ENCODE data around the gene KCNH4.
"Not testable (repeated sequence)": the region's sequence is repeated elsewhere in the genome, so short reads cannot be mapped to it uniquely, and the experiment has no call there.

KCNH4 gene

DNA sequence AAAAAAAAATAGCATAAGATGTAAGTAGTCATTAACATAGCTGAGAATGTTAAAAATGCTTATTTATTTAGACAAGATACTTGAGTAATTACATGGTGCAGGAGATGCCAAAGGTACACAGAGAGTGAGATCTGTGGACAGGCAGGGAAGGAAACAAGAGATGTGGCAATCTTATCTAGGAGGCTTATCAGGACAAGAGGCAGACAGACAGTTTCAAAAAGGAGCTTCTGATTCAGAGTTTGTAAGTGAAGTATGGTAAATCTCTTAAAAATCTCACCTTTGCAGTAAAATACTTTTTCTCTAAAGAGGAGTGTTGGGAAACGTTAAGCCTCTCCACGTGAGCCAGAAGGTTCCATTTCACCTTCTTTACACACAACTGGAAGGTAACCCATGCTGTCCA, 33.2 kb upstream of the KCNH4 start:
- no peak overlapping the region for H3K4me2 ChIP-seq (ENCODE audit: low read length)
- H3K9me2 ChIP-seq (replicated peaks; ENCODE audit: control insufficient read depth, low read length) = no peaks in the 10 kb centered on the region
- no peaks in the 10 kb centered on the region for H3K79me2 ChIP-seq (ENCODE audit: control insufficient read depth, low read length)
- peaks cover 61% of the 10 kb centered on the region for H3K36me3 ChIP-seq (ENCODE audit: control insufficient read depth, low read length)
- H3K9me3 ChIP-seq (ENCODE audit: control insufficient read depth, insufficient read depth, low read length) = no peaks in the 10 kb centered on the region
- H3K27ac ChIP-seq (ENCODE audit: low read depth, low read length) = no peak overlapping the region
- H3K27me3 ChIP-seq (ENCODE audit: control insufficient read depth, low read length) = no peaks in the 10 kb centered on the region
- no peak overlapping the region for H3K4me3 ChIP-seq (ENCODE audit: low read length)
- H4K20me1 ChIP-seq (ENCODE audit: control insufficient read depth, insufficient read depth, low read depth, low read length) = no peaks in the 10 kb centered on the region
- no peaks in the 10 kb centered on the region for H3K4me1 ChIP-seq (ENCODE audit: control insufficient read depth, low read length)
- H3F3A ChIP-seq (ENCODE audit: control insufficient read depth, insufficient read depth) = peaks cover 3% of the 10 kb centered on the region; the same call in 1 of the 2 replicates
- TF ChIP-seq EZH2phosphoT487 (IDR thresholded peaks at IDR 0.05; ENCODE audit: borderline replicate concordance, low read length) = no peak
- TF ChIP-seq, protein P1, sequence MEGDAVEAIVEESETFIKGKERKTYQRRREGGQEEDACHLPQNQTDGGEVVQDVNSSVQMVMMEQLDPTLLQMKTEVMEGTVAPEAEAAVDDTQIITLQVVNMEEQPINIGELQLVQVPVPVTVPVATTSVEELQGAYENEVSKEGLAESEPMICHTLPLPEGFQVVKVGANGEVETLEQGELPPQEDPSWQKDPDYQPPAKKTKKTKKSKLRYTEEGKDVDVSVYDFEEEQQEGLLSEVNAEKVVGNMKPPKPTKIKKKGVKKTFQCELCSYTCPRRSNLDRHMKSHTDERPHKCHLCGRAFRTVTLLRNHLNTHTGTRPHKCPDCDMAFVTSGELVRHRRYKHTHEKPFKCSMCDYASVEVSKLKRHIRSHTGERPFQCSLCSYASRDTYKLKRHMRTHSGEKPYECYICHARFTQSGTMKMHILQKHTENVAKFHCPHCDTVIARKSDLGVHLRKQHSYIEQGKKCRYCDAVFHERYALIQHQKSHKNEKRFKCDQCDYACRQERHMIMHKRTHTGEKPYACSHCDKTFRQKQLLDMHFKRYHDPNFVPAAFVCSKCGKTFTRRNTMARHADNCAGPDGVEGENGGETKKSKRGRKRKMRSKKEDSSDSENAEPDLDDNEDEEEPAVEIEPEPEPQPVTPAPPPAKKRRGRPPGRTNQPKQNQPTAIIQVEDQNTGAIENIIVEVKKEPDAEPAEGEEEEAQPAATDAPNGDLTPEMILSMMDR (IDR thresholded peaks at IDR 0.05; ENCODE audit: low read depth, low read length, poor library complexity, severe bottlenecking) = no peak

DNA sequence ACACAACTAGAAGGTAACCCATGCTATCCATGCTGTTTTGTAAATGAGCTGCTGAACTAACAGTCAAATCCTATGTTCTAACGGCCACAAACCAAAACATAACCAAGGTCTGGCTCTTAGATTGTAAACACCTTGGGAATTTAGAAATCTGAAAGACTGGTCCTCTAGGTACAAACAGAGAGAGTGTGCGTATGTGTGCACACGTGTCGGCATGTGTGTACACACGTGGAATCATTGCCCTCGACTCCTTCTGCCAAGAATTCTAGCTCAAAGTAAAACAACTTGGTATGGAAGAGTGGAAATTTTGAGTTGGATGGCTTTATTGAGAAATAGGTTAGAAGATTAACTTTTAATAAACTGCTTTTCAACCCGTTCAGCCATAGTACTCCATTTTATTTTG, 31.4 kb upstream of the KCNH4 start:
- Histone ChIP-seq H3F3A (ENCODE audit: control insufficient read depth, insufficient read depth) (peaks cover 3% of the 10 kb centered on the region; the same call in 1 of the 2 replicates), H3K4me1 (ENCODE audit: control insufficient read depth, low read length) (no peaks in the 10 kb centered on the region), H3K27ac (ENCODE audit: low read depth, low read length) (no peak overlapping the region), H3K4me2 (ENCODE audit: low read length) (no peak overlapping the region), H3K27me3 (ENCODE audit: control insufficient read depth, low read length) (no peaks in the 10 kb centered on the region), H4K20me1 (ENCODE audit: control insufficient read depth, insufficient read depth, low read depth, low read length) (no peaks in the 10 kb centered on the region), H3K4me3 (ENCODE audit: low read length) (no peak overlapping the region), H3K9me2 (replicated peaks; ENCODE audit: control insufficient read depth, low read length) (no peaks in the 10 kb centered on the region), H3K79me2 (ENCODE audit: control insufficient read depth, low read length) (no peaks in the 10 kb centered on the region), H3K9me3 (ENCODE audit: control insufficient read depth, insufficient read depth, low read length) (no peaks in the 10 kb centered on the region), H3K36me3 (ENCODE audit: control insufficient read depth, low read length) (peaks cover 59% of the 10 kb centered on the region)
- TF ChIP-seq, protein P1 (IDR thresholded peaks at IDR 0.05; ENCODE audit: low read depth, low read length, poor library complexity, severe bottlenecking) = no peak
- no peak for TF ChIP-seq EZH2phosphoT487 (IDR thresholded peaks at IDR 0.05; ENCODE audit: borderline replicate concordance, low read length)

DNA sequence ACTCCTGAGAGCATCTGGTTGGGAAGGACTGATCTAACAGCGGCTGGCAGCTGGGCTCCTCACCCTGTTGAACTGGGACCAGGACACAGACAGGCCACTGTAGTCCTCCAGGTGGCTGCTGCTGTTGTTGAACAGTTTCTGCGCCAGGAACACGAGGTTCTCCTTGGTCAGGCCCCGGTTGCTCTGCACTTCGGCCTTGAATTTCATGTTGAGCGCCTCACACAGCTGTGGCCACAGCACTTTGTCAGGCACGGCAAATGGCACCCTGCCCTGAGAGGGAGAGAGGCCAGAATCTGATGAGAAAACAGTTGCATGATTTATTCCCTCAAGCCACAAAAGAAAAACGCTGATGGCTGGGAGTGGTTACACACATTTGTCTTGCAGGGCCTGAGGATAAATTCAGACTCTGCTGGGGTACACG, 31.0 kb upstream of the KCNH4 start:
- H3K4me1 ChIP-seq (ENCODE audit: control insufficient read depth, low read length); H3K9me3 ChIP-seq (ENCODE audit: control insufficient read depth, insufficient read depth, low read length); H3F3A ChIP-seq (ENCODE audit: control insufficient read depth, insufficient read depth); H3K4me2 ChIP-seq (ENCODE audit: low read length); H3K79me2 ChIP-seq (ENCODE audit: control insufficient read depth, low read length); H3K4me3 ChIP-seq (ENCODE audit: low read length); H3K27me3 ChIP-seq (ENCODE audit: control insufficient read depth, low read length); H3K9me2 ChIP-seq (replicated peaks; ENCODE audit: control insufficient read depth, low read length); H4K20me1 ChIP-seq (ENCODE audit: control insufficient read depth, insufficient read depth, low read depth, low read length); H3K27ac ChIP-seq (ENCODE audit: low read depth, low read length): not testable (repeated sequence)
- peaks cover 59% of the 10 kb centered on the region for H3K36me3 ChIP-seq (ENCODE audit: control insufficient read depth, low read length)

DNA sequence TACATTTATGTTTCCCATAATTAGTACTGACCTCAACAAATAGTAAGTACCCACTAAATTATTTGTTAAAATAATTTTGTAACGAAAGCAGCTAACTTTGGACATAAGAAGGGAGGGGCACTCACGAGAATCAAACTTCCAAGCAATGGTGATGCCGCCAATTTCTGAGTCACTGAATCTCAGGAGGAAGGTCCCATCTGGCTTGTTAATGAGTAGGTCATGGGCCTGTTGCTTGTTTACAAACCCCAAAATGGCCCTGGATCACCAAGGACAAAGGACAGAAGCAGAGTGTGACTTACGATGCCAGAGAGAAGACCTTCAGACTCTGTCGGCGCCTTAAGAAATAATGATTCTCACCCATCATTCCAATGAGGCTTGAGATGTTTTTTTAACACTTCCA, 29.1 kb upstream of the KCNH4 start:
- Histone ChIP-seq H3F3A (ENCODE audit: control insufficient read depth, insufficient read depth) (no peaks in the 10 kb centered on the region), H3K27ac (ENCODE audit: low read depth, low read length) (no peak overlapping the region), H3K9me2 (replicated peaks; ENCODE audit: control insufficient read depth, low read length) (no peaks in the 10 kb centered on the region), H3K4me3 (ENCODE audit: low read length) (no peak overlapping the region), H4K20me1 (ENCODE audit: control insufficient read depth, insufficient read depth, low read depth, low read length) (no peaks in the 10 kb centered on the region), H3K4me1 (ENCODE audit: control insufficient read depth, low read length) (no peaks in the 10 kb centered on the region), H3K4me2 (ENCODE audit: low read length) (no peak overlapping the region), H3K79me2 (ENCODE audit: control insufficient read depth, low read length) (no peaks in the 10 kb centered on the region), H3K9me3 (ENCODE audit: control insufficient read depth, insufficient read depth, low read length) (no peaks in the 10 kb centered on the region), H3K36me3 (ENCODE audit: control insufficient read depth, low read length) (peaks cover 48% of the 10 kb centered on the region), H3K27me3 (ENCODE audit: control insufficient read depth, low read length) (no peaks in the 10 kb centered on the region)
- TF ChIP-seq, protein P1 (IDR thresholded peaks at IDR 0.05; ENCODE audit: low read depth, low read length, poor library complexity, severe bottlenecking) = no peak
- no peak for TF ChIP-seq EZH2phosphoT487 (IDR thresholded peaks at IDR 0.05; ENCODE audit: borderline replicate concordance, low read length)

DNA sequence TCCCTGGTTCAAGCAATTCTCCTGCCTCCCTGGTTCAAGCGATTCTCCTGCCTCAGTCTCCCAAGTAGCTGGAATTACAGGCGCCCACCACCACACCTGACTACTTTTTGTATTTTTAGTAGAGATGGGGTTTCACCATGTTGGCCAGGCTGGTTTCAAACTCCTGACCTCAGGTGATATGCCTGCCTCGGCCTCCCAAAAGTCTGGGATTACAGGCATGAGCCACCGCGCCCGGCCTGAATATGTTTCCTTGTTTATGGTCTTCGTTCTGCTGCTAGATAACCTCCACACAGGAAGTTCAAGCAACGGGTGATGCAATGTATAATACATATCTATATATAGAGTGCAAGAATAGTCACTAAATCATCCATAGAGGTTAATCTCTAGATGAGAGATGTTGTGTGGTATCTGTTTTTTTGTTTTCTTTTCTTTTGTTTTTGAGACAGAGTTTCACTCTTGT, 25.2 kb upstream of the KCNH4 start:
- H3F3A ChIP-seq (ENCODE audit: control insufficient read depth, insufficient read depth); H3K4me2 ChIP-seq (ENCODE audit: low read length); H3K9me3 ChIP-seq (ENCODE audit: control insufficient read depth, insufficient read depth, low read length); H4K20me1 ChIP-seq (ENCODE audit: control insufficient read depth, insufficient read depth, low read depth, low read length); H3K4me3 ChIP-seq (ENCODE audit: low read length); H3K27ac ChIP-seq (ENCODE audit: low read depth, low read length); H3K79me2 ChIP-seq (ENCODE audit: control insufficient read depth, low read length); H3K9me2 ChIP-seq (replicated peaks; ENCODE audit: control insufficient read depth, low read length); H3K27me3 ChIP-seq (ENCODE audit: control insufficient read depth, low read length); H3K4me1 ChIP-seq (ENCODE audit: control insufficient read depth, low read length): not testable (repeated sequence)
- peaks cover 49% of the 10 kb centered on the region for H3K36me3 ChIP-seq (ENCODE audit: control insufficient read depth, low read length)

All from DOHH2 (cell line).